DOHH2 (cell line): ENCODE data around the gene FSTL1.

Experiments used
- CTCF ChIP-seq: fragments of 200-600 bp; sonication (generic); IDR thresholded peaks from one replicate; pipeline ENCODE4 v1.5.1; 2014; ENCODE audit warnings: antibody characterized with exemption, mild to moderate bottlenecking, low read depth, low read length; ENCODE audit not compliant: poor library complexity, severe bottlenecking
- EZH2phosphoT487 ChIP-seq: fragments of 200-600 bp; sonication (generic); IDR thresholded peaks from 2 replicates; pipeline ENCODE4 v1.6.1; 2017; ENCODE audit warnings: borderline replicate concordance, mild to moderate bottlenecking, antibody characterized with exemption, low read length, moderate library complexity, mixed read lengths

- TF ChIP-seq CTCF (peak; percentile 72), EZH2phosphoT487 (no peak)
Observed at GRCh38 chr3:120418866-120419490, 31.8 kb downstream of the FSTL1 start.
